Sigmoid colon (tissue), 4 donors: ENCODE results near the gene PTGIS.

ENCODE experiments used
- CTCF ChIP-seq, 4 experiments: fragments of 450-650 bp in 3 of 4; fragments of 200-600 bp in 1 of 4; IDR thresholded peaks; one replicate each; pipeline ENCODE4 v1.5.1; 2016 to 2019; ENCODE audit warnings: antibody characterized with exemption in 4 of 4, mild to moderate bottlenecking in 3 of 4, moderate library complexity in 2 of 4
- EP300 ChIP-seq, 4 donors: sonication (generic); formaldehyde crosslinking; IDR thresholded peaks; one replicate each; pipeline ENCODE4 v1.6.1; 2017; ENCODE audit warnings: antibody characterized with exemption in 4 of 4

- no peak for TF ChIP-seq EP300 (IDR thresholded peaks at IDR 0.05)
- peak; percentile 62 to 85 (median 79) for TF ChIP-seq CTCF (IDR thresholded peaks at IDR 0.05)
These were observed 33.7 kb downstream of the PTGIS start for GRCh38 chr20:49534255-49534712.
